ENCODE results near the gene CDH2.

DNA sequence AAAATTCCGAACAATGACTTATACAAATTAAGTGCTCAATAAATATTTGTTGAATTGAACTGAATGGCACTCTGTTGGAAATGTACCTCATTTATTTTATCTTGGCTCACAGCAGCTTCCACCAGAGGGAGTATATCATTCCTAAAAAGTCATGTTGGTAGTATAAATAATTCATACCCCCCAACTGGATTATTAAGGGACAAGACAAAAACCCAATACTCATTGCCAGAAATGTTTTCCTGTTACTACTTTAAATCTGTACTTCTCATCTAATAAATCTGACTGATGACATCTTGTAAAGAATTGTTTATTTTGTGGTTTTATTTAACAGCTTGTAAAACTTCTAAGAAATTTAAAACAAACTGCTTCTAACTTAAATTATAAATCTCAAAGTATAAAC, 163.9 kb downstream of the CDH2 start:
- TF ChIP-seq, protein P1, sequence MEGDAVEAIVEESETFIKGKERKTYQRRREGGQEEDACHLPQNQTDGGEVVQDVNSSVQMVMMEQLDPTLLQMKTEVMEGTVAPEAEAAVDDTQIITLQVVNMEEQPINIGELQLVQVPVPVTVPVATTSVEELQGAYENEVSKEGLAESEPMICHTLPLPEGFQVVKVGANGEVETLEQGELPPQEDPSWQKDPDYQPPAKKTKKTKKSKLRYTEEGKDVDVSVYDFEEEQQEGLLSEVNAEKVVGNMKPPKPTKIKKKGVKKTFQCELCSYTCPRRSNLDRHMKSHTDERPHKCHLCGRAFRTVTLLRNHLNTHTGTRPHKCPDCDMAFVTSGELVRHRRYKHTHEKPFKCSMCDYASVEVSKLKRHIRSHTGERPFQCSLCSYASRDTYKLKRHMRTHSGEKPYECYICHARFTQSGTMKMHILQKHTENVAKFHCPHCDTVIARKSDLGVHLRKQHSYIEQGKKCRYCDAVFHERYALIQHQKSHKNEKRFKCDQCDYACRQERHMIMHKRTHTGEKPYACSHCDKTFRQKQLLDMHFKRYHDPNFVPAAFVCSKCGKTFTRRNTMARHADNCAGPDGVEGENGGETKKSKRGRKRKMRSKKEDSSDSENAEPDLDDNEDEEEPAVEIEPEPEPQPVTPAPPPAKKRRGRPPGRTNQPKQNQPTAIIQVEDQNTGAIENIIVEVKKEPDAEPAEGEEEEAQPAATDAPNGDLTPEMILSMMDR (IDR thresholded peaks at IDR 0.05; ENCODE audit: insufficient read depth, low read depth, low read length): peak; percentile 46
- TF ChIP-seq EZH2 (IDR thresholded peaks at IDR 0.05; ENCODE audit: insufficient read depth, low read length): no peak
